Astrocyte of the hippocampus (primary cell): Measurements from ENCODE around the gene LUC7L.
A peak's percentile ranks its signal among the peaks of the same experiment; 100 is the strongest.
"Not testable (repeated sequence)": the region's sequence is repeated elsewhere in the genome, so short reads cannot be mapped to it uniquely, and the experiment has no call there.

ENCODE experiments used
- DNase-seq: peaks from one replicate; pipeline ENCODE4 v3.0.0; 2011; ENCODE audit warnings: low read depth, low spot score

The LUC7L gene, protein sequence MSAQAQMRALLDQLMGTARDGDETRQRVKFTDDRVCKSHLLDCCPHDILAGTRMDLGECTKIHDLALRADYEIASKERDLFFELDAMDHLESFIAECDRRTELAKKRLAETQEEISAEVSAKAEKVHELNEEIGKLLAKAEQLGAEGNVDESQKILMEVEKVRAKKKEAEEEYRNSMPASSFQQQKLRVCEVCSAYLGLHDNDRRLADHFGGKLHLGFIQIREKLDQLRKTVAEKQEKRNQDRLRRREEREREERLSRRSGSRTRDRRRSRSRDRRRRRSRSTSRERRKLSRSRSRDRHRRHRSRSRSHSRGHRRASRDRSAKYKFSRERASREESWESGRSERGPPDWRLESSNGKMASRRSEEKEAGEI

GRCh38 chr16:228852-229730 is at the start of gene LUC7L:
Gene LUC7L (minus strand): TSS chr16:229449. CDS start chr16:229339, 110 bp downstream.
- peak; percentile 96 for DNase-seq

DNA sequence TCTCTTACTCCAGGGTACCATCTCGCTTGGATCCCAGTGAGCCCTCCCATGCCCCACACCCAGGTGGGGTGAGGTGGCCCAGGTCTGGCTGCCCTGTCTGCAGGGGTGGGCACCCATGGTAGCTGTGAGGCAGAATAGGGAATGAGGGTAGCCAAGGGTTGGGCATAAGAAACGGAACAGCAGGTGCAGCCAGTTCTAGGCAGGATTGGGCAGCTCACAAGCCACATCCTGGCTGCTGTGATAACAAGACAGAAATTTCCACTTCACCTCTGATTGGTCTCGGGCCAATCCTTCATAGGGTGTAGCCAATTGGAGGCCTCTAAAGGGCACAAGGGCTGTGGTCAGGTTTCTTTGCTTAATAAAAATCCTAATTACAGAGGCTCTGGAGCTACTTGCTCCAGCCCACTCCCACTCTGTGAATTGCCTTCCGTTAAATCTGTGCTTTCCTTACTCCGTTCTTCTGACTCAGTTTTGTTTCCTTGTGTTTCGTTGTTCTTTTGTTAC is 49.7 kb upstream of the LUC7L start:
- DNase-seq, result peak; percentile 48

DNA sequence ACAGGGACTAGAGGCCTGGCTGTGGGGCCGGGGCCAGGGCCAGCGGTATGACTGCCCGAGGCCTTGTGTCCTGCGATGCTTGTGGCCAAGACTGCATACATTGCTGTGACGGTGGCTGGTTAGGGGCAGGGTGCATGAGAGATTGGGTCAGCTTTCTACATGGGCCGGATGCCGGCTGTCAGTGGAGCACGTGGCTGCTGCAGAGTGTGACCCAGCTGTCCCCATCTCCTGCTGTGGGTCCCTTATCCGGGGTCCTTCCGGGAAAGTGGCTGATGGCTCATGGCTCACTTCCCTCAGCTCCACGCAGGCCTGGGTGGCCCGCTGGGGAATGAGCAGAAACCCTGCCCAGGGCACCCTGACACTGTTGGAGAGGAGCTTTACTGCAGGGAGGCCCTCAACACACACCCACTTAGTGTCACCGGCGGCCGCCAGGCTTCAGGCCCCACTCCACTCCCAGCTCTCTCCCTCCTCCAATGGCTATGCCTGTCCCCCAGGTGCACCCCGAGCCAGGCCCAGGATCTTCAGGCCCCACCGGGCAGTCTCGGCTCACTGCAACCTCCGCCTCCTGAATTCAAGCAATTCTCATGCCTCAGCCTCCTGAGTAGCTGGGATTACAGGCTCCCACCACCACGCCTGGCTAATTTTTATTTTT is 47.3 kb upstream of the LUC7L start:
- no peak for DNase-seq

- DNase-seq, result no peak
These were observed 46.6 kb upstream of the LUC7L start, which contains the start of gene RGS11 for GRCh38 chr16:275786-276232. Gene RGS11 (minus strand): TSS chr16:275944. CDS start chr16:275911, 33 bp downstream.

- no peak for DNase-seq
These were observed 45.9 kb upstream of the LUC7L start for GRCh38 chr16:275041-275641.

GRCh38 chr16:273547-274421 is 44.5 kb upstream of the LUC7L start:
- no peak for DNase-seq

GRCh38 chr16:272633-273546 is 43.6 kb upstream of the LUC7L start:
- no peak for DNase-seq

DNA sequence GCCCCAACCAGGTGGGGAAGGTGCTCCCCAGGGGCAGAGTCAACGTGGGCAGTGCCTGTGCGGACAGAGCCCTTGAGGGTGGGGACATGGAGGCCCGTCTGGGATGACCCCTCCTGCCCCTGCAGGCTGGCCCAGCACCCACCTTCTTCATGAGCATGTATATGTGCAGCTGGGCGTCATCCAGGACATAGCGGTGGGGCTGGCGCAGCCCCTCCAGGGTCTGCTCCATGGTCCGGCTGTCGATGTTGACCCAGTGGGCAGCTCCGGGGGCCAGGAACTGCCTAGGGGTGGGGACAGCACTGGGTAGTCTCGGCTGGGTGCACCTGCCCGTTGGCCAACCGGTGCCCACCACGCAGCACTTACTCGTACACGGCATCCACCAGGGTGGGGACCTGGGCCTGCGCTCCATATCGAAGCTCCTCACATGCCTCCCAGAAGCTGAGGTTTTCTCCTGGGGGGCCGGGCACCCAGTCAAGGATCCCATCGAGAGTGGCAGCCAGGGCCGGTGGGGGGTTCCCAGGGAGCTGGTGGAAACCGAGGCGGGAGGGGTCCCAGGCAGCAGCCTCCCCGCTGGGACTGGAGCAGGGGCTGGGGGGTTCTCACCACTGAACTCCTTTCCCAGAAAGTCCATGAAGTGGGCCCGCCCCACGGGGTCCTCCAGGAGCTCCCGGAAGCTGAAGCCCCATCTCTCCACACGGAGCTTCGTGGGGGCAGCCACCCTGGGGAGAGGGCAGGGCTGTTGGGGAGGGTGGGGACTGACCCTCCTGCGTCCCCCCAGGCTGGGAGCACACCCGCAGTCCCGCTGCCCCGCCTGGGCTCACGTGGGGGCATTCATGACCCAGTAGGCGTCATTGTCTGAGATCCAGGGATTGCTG is 41.4 kb upstream of the LUC7L start:
- no peak for DNase-seq

GRCh38 chr16:269061-269796 is 40.0 kb upstream of the LUC7L start:
- no peak for DNase-seq

GRCh38 chr16:268141-269053 is 39.1 kb upstream of the LUC7L start:
- no peak for DNase-seq

DNA sequence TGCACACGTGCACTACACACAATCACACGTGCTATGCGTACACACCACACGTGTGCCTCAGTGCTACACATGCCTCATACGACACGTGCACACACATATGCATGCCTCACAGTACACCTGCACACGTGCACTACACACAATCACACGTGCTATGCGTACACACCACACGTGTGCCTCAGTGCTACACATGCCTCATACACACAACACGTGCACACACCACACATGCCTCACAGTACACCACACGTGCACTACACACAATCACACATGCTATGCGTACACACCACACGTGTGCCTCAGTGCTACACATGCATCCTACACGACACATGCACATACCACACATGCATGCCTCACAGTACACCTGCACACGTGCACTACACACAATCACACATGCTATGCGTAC is 38.3 kb upstream of the LUC7L start:
- not testable (repeated sequence) for DNase-seq

GRCh38 chr16:266258-267164 is 37.3 kb upstream of the LUC7L start:
- no peak for DNase-seq

DNA sequence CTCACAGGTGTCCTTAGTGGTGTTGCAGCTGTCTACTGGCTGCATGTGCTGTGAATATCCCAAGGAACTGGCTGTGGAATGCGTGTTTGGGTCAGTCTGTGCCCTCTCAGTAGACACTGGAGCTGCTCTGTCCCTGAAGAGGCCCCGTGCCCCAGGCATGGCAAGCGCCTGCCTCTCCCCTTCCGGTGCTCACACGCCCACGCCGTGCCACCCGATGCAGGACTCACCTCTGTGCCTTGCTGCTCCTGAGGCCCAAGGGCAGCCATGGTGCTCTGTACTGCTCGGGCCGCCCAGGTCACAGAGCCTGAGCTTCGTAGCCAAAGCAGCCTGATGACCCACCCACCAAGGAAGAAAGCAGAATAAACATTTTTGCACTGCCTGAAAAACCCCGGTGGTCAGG is 36.5 kb upstream of the LUC7L start:
- DNase-seq, result no peak

GRCh38 chr16:265002-265529 is 35.8 kb upstream of the LUC7L start:
- no peak for DNase-seq

GRCh38 chr16:264440-264951 is 35.2 kb upstream of the LUC7L start:
- no peak for DNase-seq
